ENCODE results near the gene PIP5K1B.

DNA sequence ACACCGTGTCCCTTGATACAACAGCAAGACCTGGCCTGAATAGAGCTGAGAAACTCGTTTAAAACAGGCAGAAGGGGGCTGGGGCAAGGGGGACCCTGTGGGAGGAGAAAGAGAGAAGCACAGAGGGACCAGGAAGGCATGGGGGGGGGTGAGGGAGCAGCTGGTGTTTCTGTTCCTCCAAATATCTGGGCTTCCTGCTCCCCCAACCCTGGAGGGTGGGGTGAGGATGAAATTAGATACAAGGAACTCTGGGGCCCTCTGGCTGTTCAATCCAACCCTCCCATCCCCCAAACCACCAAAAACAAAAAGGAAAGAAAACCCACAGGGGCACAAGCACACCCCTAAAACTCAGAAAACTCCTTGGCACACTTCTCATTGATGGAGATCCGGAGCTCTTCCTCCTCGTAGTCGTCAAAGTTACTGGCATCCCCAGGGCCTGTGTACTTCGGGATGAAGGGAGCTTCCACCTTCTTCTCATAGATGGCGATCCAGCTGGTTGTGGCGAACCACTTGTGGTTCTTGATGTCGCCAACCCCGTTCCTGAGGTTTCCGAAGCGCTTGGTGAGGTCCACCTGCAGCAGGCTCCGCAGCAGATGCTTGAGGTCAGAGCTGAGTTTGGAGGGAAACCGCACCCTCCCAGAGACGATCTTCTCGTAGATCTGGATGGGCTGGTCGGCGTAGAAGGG, 307.8 kb downstream of the PIP5K1B start:
- TF ChIP-seq POLR2AphosphoS5 (IDR thresholded peaks at IDR 0.05; ENCODE audit: low read depth, low read length), result no peak
- TF ChIP-seq POLR2A (IDR thresholded peaks at IDR 0.05; ENCODE audit: low read depth, low read length), result no peak
